ENCODE measurements around the gene DST. TPM values are rescaled to one million over a fixed set of nuclear protein-coding genes. Genes with fewer than 3 reads are reported as not detected.

The DST gene
- total RNA-seq = 260 and 404 TPM in 2 replicates

GRCh38 chr6:56642366-56643261, at the start of gene DST:
DST (minus strand) TSS chr6:56642889.
- DNase-seq (ENCODE audit: low read depth, low spot score) = no peak

GRCh38 chr6:56691814-56692213, 49.1 kb upstream of the DST start:
- DNase-seq (ENCODE audit: low read depth, low spot score) = no peak

- DNase-seq (ENCODE audit: low read depth, low spot score) = no peak
Measured at GRCh38 chr6:56691286-56691595, 48.6 kb upstream of the DST start.

GRCh38 chr6:56690519-56691285, 48.0 kb upstream of the DST start:
- DNase-seq (ENCODE audit: low read depth, low spot score) = peak; percentile 53

GRCh38 chr6:56689663-56690062, 47.0 kb upstream of the DST start:
- no peak for DNase-seq (ENCODE audit: low read depth, low spot score)

GRCh38 chr6:56689114-56689513, 46.4 kb upstream of the DST start:
- no peak for DNase-seq (ENCODE audit: low read depth, low spot score)

- DNase-seq (ENCODE audit: low read depth, low spot score) = no peak
Measured at GRCh38 chr6:56688521-56688920, 45.8 kb upstream of the DST start.

- DNase-seq (ENCODE audit: low read depth, low spot score) = no peak
Measured at GRCh38 chr6:56687551-56687950, 44.9 kb upstream of the DST start.

GRCh38 chr6:56686429-56686828, 43.7 kb upstream of the DST start:
- DNase-seq (ENCODE audit: low read depth, low spot score) = no peak

GRCh38 chr6:56685994-56686393, 43.3 kb upstream of the DST start:
- no peak for DNase-seq (ENCODE audit: low read depth, low spot score)

- no peak for DNase-seq (ENCODE audit: low read depth, low spot score)
Measured at GRCh38 chr6:56685102-56685733, 42.5 kb upstream of the DST start.

- DNase-seq (ENCODE audit: low read depth, low spot score) = no peak
Measured at GRCh38 chr6:56684342-56685101, 41.8 kb upstream of the DST start.

GRCh38 chr6:56683882-56684281, 41.2 kb upstream of the DST start:
- DNase-seq (ENCODE audit: low read depth, low spot score) = no peak

GRCh38 chr6:56682635-56683034, 39.9 kb upstream of the DST start:
- no peak for DNase-seq (ENCODE audit: low read depth, low spot score)

GRCh38 chr6:56677559-56677958, 34.9 kb upstream of the DST start:
- no peak for DNase-seq (ENCODE audit: low read depth, low spot score)

- no peak for DNase-seq (ENCODE audit: low read depth, low spot score)
Measured at GRCh38 chr6:56671651-56672461, 29.2 kb upstream of the DST start.

- no peak for DNase-seq (ENCODE audit: low read depth, low spot score)
Measured at GRCh38 chr6:56671160-56671559, 28.5 kb upstream of the DST start.

- no peak for DNase-seq (ENCODE audit: low read depth, low spot score)
Measured at GRCh38 chr6:56669041-56669440, 26.4 kb upstream of the DST start.

GRCh38 chr6:56668158-56668557, 25.5 kb upstream of the DST start:
- no peak for DNase-seq (ENCODE audit: low read depth, low spot score)

- DNase-seq (ENCODE audit: low read depth, low spot score) = no peak
Measured at GRCh38 chr6:56667336-56667735, 24.6 kb upstream of the DST start.

- no peak for DNase-seq (ENCODE audit: low read depth, low spot score)
Measured at GRCh38 chr6:56664029-56664428, 21.3 kb upstream of the DST start.

All from pulmonary artery endothelial cell (primary cell).